ENCODE data around the gene CIZ1.

The CIZ1 gene

DNA sequence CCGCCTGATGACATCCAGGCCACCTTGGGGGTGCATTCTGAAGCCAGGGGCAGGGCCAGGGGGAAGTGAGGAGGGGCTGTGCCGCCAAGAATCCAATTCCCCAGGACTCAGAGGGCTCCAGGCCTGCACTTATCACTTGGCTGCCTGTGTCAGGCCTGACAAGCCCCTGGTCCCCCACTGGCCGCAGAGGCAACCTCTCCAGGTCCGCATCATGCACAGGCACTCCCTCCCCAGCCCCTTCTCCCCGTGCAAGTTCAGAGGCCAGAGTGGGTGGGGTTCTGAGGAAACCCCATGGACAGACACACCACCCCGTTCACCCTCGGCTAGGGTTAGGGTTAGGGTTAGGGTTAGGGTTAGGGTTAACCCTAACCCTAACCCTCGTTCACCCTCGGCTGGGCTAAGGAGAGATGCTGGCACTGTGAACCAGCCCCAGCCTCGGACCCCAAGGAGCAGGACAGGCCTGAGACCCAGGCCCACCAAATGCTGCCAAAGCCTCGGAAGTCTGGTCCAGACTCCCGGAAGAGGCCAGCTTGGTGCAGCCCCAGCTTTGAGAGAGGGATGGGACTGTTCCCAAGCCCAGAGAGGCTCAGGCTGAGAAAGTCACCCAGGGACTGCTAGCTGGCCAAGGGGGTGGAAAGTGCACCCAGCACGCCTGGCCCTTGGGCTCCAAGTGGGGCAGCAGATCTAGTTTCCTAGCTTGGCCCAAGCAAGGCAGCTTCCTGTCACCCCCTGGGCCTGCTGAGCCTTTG lies 37.3 kb downstream of the CIZ1 start:
- Histone ChIP-seq H3K36me3 (ENCODE audit: control insufficient read depth in 1 of 2, insufficient read depth in 2 of 2, low read length in 2 of 2) (no peaks in the 10 kb centered on the region), H3K9me3 (ENCODE audit: control insufficient read depth in 1 of 2, low read length in 2 of 2) (no peaks in the 10 kb centered on the region), H3K4me3 (ENCODE audit: low read depth in 1 of 2, low read length in 2 of 2) (no peak overlapping the region), H3K27me3 (ENCODE audit: low read depth, low read length) (no peaks in the 10 kb centered on the region), H3K27ac (ENCODE audit: low read length) (no peak overlapping the region), H3K4me1 (ENCODE audit: control insufficient read depth in 1 of 2, insufficient read depth in 2 of 2, low read length in 2 of 2) (no peaks in the 10 kb centered on the region)

DNA sequence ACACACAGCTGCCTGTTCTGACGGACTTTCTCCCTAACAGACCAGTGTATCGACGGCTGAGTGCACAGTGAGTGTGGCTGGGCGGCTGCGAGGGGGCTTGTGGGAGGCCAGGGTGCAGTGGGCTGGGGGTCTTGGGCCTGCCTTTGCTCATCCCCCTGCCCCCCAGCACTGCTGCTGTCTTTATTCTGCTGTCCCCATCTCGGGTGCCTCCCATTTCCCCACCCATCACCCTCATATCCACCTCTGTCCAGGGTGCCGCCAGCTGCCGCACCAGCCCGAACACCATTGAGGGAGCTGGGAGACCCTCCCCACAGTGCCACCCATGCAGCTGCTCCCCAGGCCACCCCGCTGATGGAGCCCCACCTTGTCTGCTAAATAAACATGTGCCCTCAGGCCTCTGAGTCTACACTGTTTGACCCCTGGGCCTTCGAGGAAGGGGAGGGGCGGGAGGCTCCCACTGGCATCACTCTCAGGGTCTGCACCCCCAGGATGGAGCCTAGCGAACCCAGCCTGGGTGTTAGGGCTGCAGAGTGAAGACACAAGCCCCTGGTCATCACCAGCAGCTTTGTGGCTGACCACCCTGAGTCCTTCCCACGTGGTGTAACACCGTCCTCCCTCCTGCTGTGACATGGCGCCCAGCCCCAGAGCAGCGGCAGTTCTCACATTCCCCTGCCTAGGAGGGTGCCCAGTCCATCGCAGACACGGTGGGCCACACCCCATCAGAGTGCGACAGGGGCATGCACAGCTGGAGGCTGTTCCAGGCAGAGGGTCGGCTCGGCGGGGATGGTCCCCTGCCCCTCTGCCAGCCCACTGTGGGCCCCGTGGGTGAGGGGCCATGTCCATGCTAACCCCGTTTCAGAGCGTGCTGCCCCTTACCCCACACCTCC lies 38.1 kb downstream of the CIZ1 start:
- H3K4me1 ChIP-seq (ENCODE audit: control insufficient read depth in 1 of 2, insufficient read depth in 2 of 2, low read length in 2 of 2): peaks cover 0 to 4% of the 10 kb centered on the region in 2 donors
- no peak overlapping the region for H3K27ac ChIP-seq (ENCODE audit: low read length)
- no peaks in the 10 kb centered on the region for H3K36me3 ChIP-seq (ENCODE audit: control insufficient read depth in 1 of 2, insufficient read depth in 2 of 2, low read length in 2 of 2)
- H3K9me3 ChIP-seq (ENCODE audit: control insufficient read depth in 1 of 2, low read length in 2 of 2): no peaks in the 10 kb centered on the region
- no peaks in the 10 kb centered on the region for H3K27me3 ChIP-seq (ENCODE audit: low read depth, low read length)
- H3K4me3 ChIP-seq (ENCODE audit: low read depth in 1 of 2, low read length in 2 of 2): no peak overlapping the region

DNA sequence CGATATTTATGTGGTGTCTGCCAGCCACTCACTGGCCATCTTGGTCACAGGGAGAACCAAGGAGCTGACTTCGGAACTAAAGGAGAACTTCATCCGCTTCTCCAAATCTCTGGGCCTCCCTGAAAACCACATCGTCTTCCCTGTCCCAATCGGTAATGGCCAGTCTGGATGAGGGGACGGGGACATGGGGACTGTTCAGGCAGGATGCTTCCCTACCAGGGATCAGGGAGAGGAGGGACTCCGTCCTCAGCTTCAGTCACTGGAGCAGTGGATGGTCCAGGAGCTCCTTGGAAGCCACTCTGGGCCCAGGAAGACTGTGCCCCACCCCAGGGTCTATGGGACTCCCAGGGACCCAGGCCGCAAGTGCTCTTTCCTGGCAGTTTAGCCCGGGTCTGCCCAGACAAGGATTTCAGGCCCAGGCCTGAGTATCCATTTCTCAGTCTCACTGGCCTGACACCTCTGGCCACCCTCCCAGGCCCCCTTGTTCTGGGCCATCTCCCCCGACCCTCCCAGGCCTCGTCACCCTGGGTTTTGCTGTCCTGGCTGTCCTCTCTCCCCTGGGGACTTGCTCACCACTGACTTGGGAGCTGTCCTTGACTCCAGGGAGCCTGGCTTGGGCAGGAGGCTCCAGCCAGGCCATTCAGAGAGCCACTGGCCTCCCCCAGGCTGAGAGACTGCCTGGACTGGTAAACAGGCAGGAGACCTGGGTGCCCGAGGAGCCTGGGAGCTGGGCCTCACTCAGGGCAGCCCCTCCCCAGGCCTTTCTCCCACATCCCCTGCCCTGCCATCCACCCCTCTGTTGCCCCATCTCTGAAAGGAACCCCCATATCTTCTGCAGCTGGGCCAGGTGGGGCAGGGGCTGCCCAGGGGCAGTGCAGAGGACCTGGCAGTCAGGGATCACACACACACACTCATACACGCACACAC lies 39.0 kb downstream of the CIZ1 start:
- no peak overlapping the region for H3K27ac ChIP-seq (ENCODE audit: low read length)
- no peaks in the 10 kb centered on the region for H3K9me3 ChIP-seq (ENCODE audit: control insufficient read depth in 1 of 2, low read length in 2 of 2)
- no peaks in the 10 kb centered on the region for H3K27me3 ChIP-seq (ENCODE audit: low read depth, low read length)
- H3K36me3 ChIP-seq (ENCODE audit: control insufficient read depth in 1 of 2, insufficient read depth in 2 of 2, low read length in 2 of 2): no peaks in the 10 kb centered on the region
- no peak overlapping the region for H3K4me3 ChIP-seq (ENCODE audit: low read depth in 1 of 2, low read length in 2 of 2)
- H3K4me1 ChIP-seq (ENCODE audit: control insufficient read depth in 1 of 2, insufficient read depth in 2 of 2, low read length in 2 of 2): peaks cover 0 to 4% of the 10 kb centered on the region in 2 donors

DNA sequence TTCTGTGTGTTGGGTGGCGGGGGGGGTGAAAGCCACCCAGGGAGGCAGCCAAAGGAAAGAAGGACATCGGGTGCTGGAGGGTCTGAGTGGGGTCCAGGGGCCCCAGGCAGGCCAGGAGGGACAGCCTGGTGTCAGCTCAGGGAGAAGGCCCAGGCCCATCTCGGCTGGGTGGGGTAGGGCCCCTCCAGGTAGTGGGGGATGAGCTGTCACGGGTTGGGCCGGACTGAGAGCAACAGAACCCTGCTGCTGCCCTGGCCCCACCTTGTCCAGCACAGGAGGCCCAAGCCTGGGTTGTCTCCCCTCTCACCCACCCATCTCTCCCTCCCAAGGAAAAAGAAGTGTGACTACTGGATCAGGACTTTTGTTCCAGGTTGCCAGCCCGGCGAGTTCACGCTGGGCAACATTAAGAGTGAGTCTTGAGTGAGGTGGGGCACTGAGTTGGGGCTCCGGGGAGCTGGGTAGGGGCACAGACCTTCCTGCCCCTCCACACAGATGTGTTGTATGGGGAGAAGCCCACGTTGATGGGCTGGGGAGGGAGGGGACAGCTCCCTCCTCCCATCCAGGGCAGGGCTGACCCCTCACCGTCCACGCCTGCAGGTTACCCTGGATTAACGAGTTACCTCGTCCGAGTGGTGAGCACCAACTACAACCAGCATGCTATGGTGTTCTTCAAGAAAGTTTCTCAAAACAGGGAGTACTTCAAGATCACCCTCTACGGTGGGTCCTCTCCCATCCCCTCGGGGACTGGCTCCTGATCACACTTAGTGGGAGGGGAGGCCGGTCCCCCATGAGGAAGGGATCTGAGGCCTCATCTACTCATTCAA lies 39.9 kb downstream of the CIZ1 start:
- Histone ChIP-seq H3K4me3 (ENCODE audit: low read depth in 1 of 2, low read length in 2 of 2) (no peak overlapping the region), H3K36me3 (ENCODE audit: control insufficient read depth in 1 of 2, insufficient read depth in 2 of 2, low read length in 2 of 2) (no peaks in the 10 kb centered on the region), H3K4me1 (ENCODE audit: control insufficient read depth in 1 of 2, insufficient read depth in 2 of 2, low read length in 2 of 2) (peaks cover 0 to 4% of the 10 kb centered on the region in 2 donors), H3K27ac (ENCODE audit: low read length) (no peak overlapping the region), H3K27me3 (ENCODE audit: low read depth, low read length) (no peaks in the 10 kb centered on the region), H3K9me3 (ENCODE audit: control insufficient read depth in 1 of 2, low read length in 2 of 2) (no peaks in the 10 kb centered on the region)

DNA sequence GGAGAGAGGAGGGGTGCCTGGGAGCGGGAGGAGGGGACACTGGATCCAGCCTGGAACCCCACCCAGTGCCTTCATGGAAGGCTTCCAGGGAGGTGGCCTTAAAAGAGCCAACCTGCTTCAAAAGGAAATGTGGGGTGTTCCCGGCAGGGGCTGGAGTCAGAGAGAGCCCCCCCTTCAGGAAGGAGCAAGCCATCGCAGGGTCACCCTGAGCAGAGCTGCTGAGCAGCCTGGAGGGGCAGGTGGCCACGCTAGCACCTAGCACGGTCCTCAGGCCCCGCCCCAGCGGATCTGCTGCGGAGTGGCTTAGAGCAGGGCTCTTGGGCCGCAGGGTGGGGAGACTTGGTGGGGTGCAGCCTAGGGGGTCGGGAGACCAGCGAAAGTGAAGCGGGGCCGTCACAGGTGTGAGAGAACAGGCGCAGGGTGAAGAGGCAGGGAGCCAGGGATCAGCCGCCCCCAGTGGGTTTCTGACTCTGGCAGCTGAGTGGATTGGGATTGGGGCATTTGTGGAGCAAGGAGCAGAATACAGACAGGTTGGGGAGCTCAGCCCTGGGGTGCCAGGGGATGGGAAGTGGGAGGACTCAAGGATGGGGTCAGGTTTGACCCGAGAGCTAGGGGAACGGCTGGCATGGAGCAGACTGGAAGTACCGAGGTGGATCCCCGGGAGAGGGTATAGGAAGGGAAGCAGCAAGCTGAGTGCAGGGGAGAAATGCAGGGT lies 40.6 kb downstream of the CIZ1 start:
- H3K9me3 ChIP-seq (ENCODE audit: control insufficient read depth in 1 of 2, low read length in 2 of 2): no peaks in the 10 kb centered on the region
- no peaks in the 10 kb centered on the region for H3K27me3 ChIP-seq (ENCODE audit: low read depth, low read length)
- no peak overlapping the region for H3K27ac ChIP-seq (ENCODE audit: low read length)
- H3K4me1 ChIP-seq (ENCODE audit: control insufficient read depth in 1 of 2, insufficient read depth in 2 of 2, low read length in 2 of 2): peaks cover 0 to 4% of the 10 kb centered on the region in 2 donors
- H3K36me3 ChIP-seq (ENCODE audit: control insufficient read depth in 1 of 2, insufficient read depth in 2 of 2, low read length in 2 of 2): no peaks in the 10 kb centered on the region
- H3K4me3 ChIP-seq (ENCODE audit: low read depth in 1 of 2, low read length in 2 of 2): no peak overlapping the region

DNA sequence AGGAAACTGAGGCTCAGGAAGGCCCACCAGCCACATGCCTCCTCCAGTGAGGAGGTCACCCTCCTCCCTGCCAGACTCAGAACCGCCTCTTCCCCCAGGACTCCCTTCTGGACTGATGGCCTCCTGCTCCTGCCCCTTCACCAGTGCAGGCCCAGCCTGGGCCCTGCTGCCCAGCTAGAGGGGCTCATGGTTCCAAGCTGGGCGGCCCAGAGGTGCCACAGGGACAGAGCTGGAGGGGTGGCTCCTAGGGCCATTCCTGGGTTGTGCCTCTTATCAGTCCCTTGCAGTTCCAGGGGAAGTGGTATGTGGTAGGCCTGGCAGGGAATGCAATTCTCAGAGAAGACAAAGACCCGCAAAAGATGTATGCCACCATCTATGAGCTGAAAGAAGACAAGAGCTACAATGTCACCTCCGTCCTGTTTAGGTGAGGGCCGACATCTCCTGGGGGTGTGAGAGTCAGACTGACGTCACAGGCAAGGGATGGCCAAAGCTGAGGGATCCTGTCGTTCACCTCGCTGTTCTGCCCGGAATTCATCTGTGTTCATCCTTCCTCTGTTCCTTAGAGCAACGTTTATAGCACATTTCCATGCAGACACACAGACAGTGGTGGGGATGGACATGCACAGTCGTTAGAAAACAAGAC lies 41.3 kb downstream of the CIZ1 start:
- Histone ChIP-seq H3K4me1 (ENCODE audit: control insufficient read depth in 1 of 2, insufficient read depth in 2 of 2, low read length in 2 of 2) (peaks cover 0 to 4% of the 10 kb centered on the region in 2 donors), H3K27me3 (ENCODE audit: low read depth, low read length) (no peaks in the 10 kb centered on the region), H3K36me3 (ENCODE audit: control insufficient read depth in 1 of 2, insufficient read depth in 2 of 2, low read length in 2 of 2) (no peaks in the 10 kb centered on the region), H3K4me3 (ENCODE audit: low read depth in 1 of 2, low read length in 2 of 2) (no peak overlapping the region), H3K27ac (ENCODE audit: low read length) (peak overlapping the region; percentile 6), H3K9me3 (ENCODE audit: control insufficient read depth in 1 of 2, low read length in 2 of 2) (no peaks in the 10 kb centered on the region)

DNA sequence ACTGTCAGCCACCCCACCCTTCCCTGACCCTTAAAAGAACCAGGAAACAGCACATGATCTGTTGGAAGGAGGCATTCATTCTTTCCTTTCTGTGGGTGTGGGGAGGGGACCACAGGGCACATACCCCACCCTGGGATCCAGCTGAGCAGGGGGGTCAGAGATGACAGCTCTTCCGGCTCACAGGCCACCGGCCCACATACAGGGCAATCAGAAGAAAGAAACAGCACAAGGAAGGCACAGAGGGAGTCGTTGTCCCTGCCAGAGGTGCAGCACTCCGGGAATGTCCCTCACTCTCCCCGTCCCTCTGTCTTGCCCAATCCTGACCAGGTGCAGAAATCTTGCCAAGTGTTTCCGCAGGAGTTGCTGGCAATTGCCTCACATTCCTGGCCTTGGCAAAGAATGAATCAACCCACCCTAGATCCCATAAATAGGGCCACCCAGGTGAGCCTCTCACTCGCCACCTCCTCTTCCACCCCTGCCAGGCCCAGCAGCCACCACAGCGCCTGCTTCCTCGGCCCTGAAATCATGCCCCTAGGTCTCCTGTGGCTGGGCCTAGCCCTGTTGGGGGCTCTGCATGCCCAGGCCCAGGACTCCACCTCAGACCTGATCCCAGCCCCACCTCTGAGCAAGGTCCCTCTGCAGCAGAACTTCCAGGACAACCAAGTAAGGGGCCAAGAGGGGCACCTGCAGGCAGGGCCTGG lies 42.2 kb downstream of the CIZ1 start, which contains the start of gene LCN2:
Gene LCN2, plus strand, starts transcription at position 453 of the 701 bp plus-strand sequence. Its CDS starts 73 bp downstream, at position 526.
- Histone ChIP-seq H3K27ac (ENCODE audit: low read length) (peak within 1 kb of the TSS; percentile 86), H3K27me3 (ENCODE audit: low read depth, low read length) (no peaks in the 10 kb centered on the region), H3K4me1 (ENCODE audit: control insufficient read depth in 1 of 2, insufficient read depth in 2 of 2, low read length in 2 of 2) (peaks cover 0 to 4% of the 10 kb centered on the region in 2 donors), H3K36me3 (ENCODE audit: control insufficient read depth in 1 of 2, insufficient read depth in 2 of 2, low read length in 2 of 2) (no peaks in the 10 kb centered on the region), H3K9me3 (ENCODE audit: control insufficient read depth in 1 of 2, low read length in 2 of 2) (no peaks in the 10 kb centered on the region), H3K4me3 (ENCODE audit: low read depth in 1 of 2, low read length in 2 of 2) (no peak within 1 kb of the TSS)

DNA sequence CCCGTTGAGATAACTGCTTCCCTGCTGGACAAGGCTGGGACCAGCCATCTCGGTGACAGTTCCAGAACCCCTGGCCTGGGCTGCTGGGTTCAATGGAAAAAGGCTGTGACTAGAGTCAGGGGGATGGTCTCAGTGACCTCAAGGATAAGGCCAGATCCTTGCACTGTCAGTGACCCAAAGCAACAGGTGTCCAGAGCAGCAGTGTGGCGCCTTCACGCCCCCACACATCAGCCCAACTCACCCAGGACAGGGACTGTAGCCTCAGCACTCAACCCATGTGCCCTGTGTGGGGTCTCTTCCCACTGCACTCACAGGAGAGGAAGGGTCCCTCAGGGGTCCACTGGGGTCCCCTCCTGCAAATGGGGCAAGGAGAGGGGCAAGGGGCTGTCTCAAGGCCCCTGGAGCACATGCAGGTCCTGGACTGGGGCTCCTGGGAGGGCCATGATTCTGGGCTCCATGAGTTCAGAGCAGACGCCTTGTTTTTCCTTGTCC lies 42.8 kb downstream of the CIZ1 start:
- Histone ChIP-seq H3K9me3 (ENCODE audit: control insufficient read depth in 1 of 2, low read length in 2 of 2) (no peaks in the 10 kb centered on the region), H3K36me3 (ENCODE audit: control insufficient read depth in 1 of 2, insufficient read depth in 2 of 2, low read length in 2 of 2) (no peaks in the 10 kb centered on the region), H3K4me3 (ENCODE audit: low read depth in 1 of 2, low read length in 2 of 2) (no peak overlapping the region), H3K27me3 (ENCODE audit: low read depth, low read length) (no peaks in the 10 kb centered on the region), H3K4me1 (ENCODE audit: control insufficient read depth in 1 of 2, insufficient read depth in 2 of 2, low read length in 2 of 2) (peaks cover 0 to 4% of the 10 kb centered on the region in 2 donors), H3K27ac (ENCODE audit: low read length) (peak overlapping the region; percentile 86)

DNA sequence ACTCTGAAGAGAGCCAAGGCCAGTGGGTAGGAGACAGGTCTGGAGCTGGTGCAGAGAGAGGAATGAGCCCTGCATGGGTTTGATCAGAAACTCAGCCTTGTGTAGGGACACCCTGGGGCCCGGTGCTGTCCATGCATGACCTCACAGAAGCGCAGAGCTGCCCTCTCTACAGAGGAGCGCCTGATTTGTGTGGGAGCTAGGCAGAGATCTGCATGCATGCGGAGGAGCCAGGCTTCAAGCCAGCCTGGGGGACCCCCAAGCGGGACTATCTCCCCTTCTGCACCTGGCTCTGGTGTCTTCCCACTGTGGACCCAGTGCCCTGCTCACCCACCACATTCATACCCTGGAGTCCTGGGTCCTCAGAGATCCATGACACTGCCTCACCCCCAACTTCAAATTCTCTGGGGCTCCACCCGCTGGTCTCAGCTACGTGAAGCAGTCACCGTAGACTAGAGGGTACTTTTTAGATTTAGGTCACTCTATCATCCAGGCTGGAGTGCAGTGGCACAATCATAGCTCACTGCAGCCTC lies 44.7 kb downstream of the CIZ1 start:
- no peak overlapping the region for H3K4me3 ChIP-seq (ENCODE audit: low read depth in 1 of 2, low read length in 2 of 2)
- H3K4me1 ChIP-seq (ENCODE audit: control insufficient read depth in 1 of 2, insufficient read depth in 2 of 2, low read length in 2 of 2): peaks cover 0 to 4% of the 10 kb centered on the region in 2 donors
- no peak overlapping the region for H3K27ac ChIP-seq (ENCODE audit: low read length)
- no peaks in the 10 kb centered on the region for H3K27me3 ChIP-seq (ENCODE audit: low read depth, low read length)
- no peaks in the 10 kb centered on the region for H3K36me3 ChIP-seq (ENCODE audit: control insufficient read depth in 1 of 2, insufficient read depth in 2 of 2, low read length in 2 of 2)
- H3K9me3 ChIP-seq (ENCODE audit: control insufficient read depth in 1 of 2, low read length in 2 of 2): no peaks in the 10 kb centered on the region
